Ascending aorta (tissue), 2 donors: ENCODE measurements around the gene DLGAP4. TPM values are rescaled to one million over a fixed set of nuclear protein-coding genes. Genes with fewer than 3 reads are reported as not detected.

Experiments
- DNase-seq, 2 donors: peaks; one replicate each; pipeline ENCODE4 v3.0.0-alpha.2; 2019; ENCODE audit warnings: low spot score in 2 of 2
- H3K27ac ChIP-seq, 2 donors: fragments of 200-600 bp; sonication (generic); one replicate each; pipeline ENCODE4 v1.5.1; 2016 to 2017; ENCODE audit warnings: mild to moderate bottlenecking in 1 of 2
- H3K27me3 ChIP-seq: fragments of 200-600 bp; sonication (generic); one replicate; pipeline ENCODE4 v1.5.1; 2017
- H3K36me3 ChIP-seq, 2 donors: fragments of 200-600 bp; sonication (generic); one replicate each; pipeline ENCODE4 v1.5.1; 2016
- H3K4me1 ChIP-seq, 2 donors: fragments of 200-600 bp; sonication (generic); one replicate each; pipeline ENCODE4 v1.5.1; 2016 to 2017; ENCODE audit warnings: mild to moderate bottlenecking in 1 of 2
- H3K4me3 ChIP-seq, 2 donors: fragments of 200-600 bp; sonication (generic); one replicate each; pipeline ENCODE4 v1.5.1; 2016 to 2017; ENCODE audit warnings: mild to moderate bottlenecking in 1 of 2
- H3K9me3 ChIP-seq, 2 donors: fragments of 200-600 bp; sonication (generic); one replicate each; pipeline ENCODE4 v1.5.1; 2016
- CTCF ChIP-seq, 3 experiments: fragments of 200-600 bp in 2 of 3; fragments of 450-650 bp in 1 of 3; sonication (generic) in 2 of 3; IDR thresholded peaks; one replicate each; pipeline ENCODE4 v1.5.1; 2016 to 2019; ENCODE audit warnings: antibody characterized with exemption in 3 of 3, mild to moderate bottlenecking in 1 of 3, moderate library complexity in 1 of 3
- intact Hi-C: fragments of 100-400 bp; cut with DNase I; formaldehyde crosslinking; loops from one replicate; pipeline ENCODE4 v1.15.1; 2023
- total RNA-seq: library from RNA; depleted of rRNA; stranded (reverse); fragments of >200 nt; gene quantifications from one replicate; pipeline ENCODE4 v1.1.0, GENCODE V29; 2016

DLGAP4 gene
- total RNA-seq, 1 donor from 2014 or later, result 98.2 TPM

DNA sequence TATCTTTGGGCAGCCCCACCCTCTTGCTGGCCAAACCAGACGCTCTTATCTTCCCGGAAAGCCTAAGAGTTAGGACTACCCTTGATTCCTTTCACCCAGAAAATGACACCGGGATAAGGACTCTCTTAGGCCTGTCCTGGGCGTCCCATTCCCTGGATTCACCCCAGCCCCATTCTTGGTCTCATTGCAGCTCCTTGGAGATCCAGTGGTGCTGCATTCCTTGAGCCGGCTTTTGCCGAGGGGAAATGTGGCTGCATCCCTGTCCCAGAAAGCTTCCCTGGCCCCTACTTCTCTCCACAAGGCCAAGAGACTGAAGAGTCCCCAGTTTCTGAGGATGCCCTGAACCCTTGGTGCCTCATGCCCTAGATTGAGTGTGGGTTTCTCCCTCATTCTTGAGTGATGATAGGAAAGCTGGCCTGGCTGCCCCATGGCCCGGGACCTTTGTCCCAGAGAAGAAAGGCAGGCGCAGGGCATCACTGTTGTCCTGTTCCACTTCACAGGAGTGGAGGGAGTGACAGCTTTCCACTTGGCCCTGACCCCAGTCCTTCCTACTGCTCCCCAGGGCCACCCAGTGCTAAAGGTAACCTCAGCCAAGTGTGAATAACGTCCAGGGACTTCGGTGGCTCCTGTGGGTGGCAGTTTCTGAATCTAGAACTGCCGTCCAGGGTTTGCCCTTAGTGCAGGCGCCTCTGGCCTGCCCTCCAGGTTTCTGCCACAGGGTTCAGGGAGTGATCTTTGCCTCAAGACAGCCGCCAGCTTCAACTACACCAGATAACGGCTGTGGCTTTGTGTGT, 192.4 kb downstream of the DLGAP4 start:
- H3K27me3 ChIP-seq, result no peaks in the 10 kb centered on the region
- DNase-seq, result no peak
- peaks cover 17 to 29% of the 10 kb centered on the region in 2 donors for H3K4me1 ChIP-seq
- intact Hi-C loops, result no loop called here
- peak overlapping the region; percentile 58 to 65 for H3K27ac ChIP-seq
- H3K36me3 ChIP-seq, result peaks cover 56 to 70% of the 10 kb centered on the region in 2 donors
- no peak overlapping the region for H3K4me3 ChIP-seq
- TF ChIP-seq CTCF (IDR thresholded peaks at IDR 0.05), result no peak
- H3K9me3 ChIP-seq, result no peaks in the 10 kb centered on the region

GRCh38 chr20:36499211-36499610, 193.1 kb downstream of the DLGAP4 start:
- no peaks in the 10 kb centered on the region for H3K27me3 ChIP-seq
- peak overlapping the region; percentile 65 for H3K27ac ChIP-seq
- intact Hi-C loops, result no loop called here
- H3K4me1 ChIP-seq, result peaks cover 13 to 22% of the 10 kb centered on the region in 2 donors
- no peak overlapping the region for H3K4me3 ChIP-seq
- no peaks in the 10 kb centered on the region for H3K9me3 ChIP-seq
- DNase-seq, result no peak
- H3K36me3 ChIP-seq, result peaks cover 59 to 76% of the 10 kb centered on the region in 2 donors
- no peak for TF ChIP-seq CTCF (IDR thresholded peaks at IDR 0.05)

DNA sequence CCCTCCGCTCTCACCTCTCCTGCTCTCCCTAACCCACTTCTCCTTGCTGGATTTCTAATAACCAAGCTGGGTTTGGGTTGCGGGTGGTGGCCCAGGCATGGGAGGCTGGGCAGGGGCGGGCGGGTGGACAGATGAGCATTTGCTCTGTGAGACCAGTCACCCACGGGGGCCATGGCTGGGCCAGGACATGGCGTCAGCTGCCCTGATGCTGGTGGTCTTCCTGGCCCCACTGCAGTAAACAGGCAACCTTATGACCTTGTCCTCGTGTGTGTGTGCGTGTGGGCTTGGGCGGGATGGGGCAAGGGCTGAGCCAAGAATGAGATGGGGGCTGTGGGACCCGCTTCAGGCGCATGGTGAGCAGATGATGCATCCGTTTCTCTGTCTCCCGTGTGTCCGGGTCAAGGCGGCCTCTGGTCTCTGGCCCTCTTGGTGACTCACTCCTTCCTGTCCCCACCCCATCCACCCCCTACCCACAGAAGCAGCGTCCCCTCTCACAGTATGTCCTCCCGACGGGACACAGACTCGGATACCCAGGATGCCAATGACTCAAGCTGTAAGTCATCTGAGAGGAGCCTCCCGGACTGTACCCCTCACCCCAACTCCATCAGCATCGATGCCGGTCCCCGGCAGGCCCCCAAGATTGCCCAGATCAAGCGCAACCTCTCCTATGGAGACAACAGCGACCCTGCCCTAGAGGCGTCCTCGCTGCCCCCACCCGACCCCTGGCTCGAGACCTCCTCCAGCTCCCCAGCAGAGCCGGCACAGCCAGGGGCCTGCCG, 193.8 kb downstream of the DLGAP4 start:
- peak overlapping the region; percentile 65 for H3K27ac ChIP-seq
- H3K36me3 ChIP-seq, result peaks cover 66 to 83% of the 10 kb centered on the region in 2 donors
- no peak for TF ChIP-seq CTCF (IDR thresholded peaks at IDR 0.05)
- no peak overlapping the region for H3K4me3 ChIP-seq
- intact Hi-C loops, result no loop called here
- H3K9me3 ChIP-seq, result no peaks in the 10 kb centered on the region
- DNase-seq, result no peak
- H3K27me3 ChIP-seq, result no peaks in the 10 kb centered on the region
- H3K4me1 ChIP-seq, result peaks cover 13 to 22% of the 10 kb centered on the region in 2 donors

GRCh38 chr20:36501367-36502006, 195.3 kb downstream of the DLGAP4 start:
- H3K27me3 ChIP-seq, result no peaks in the 10 kb centered on the region
- intact Hi-C loops, result no loop called here
- H3K4me3 ChIP-seq, result no peak overlapping the region
- H3K9me3 ChIP-seq, result no peaks in the 10 kb centered on the region
- peaks cover 74 to 88% of the 10 kb centered on the region in 2 donors for H3K36me3 ChIP-seq
- H3K27ac ChIP-seq, result peak overlapping the region; percentile 19 to 24
- no peak for TF ChIP-seq CTCF (IDR thresholded peaks at IDR 0.05)
- peaks cover 13 to 16% of the 10 kb centered on the region in 2 donors for H3K4me1 ChIP-seq
- no peak for DNase-seq

DNA sequence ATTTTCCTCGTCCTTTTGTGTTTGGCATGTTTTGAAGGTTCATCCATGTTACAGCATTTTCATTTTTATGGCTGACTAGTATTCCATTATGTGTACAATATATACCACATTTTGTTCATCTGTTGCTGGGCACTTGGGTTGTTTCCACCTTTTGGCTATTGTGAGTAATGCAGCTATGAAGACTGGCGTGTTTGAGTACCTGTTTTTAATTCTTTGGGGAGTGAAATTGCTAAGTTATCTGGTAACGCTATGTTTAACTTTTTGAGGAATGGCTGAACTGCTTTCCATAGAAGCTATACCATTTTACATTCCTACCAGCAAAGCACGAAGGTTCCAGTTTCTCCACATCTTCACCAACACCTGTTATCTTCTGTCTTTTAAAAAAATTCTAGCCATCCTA, 198.2 kb downstream of the DLGAP4 start:
- Histone ChIP-seq H3K27me3 (no peaks in the 10 kb centered on the region), H3K9me3 (no peaks in the 10 kb centered on the region), H3K4me1 (no peaks in the 10 kb centered on the region), H3K27ac (no peak overlapping the region), H3K36me3 (peaks cover 77 to 79% of the 10 kb centered on the region in 2 donors), H3K4me3 (no peak overlapping the region)
- intact Hi-C loops, result no loop called here
- DNase-seq, result no peak
- TF ChIP-seq CTCF (IDR thresholded peaks at IDR 0.05), result no peak
